NOMO-1 treated with dmso at 0.1 percent for 144 hours (cell line): ENCODE measurements around the gene PAIP2B.
"Not testable (repeated sequence)": the region's sequence is repeated elsewhere in the genome, so short reads cannot be mapped to it uniquely, and the experiment has no call there.

Experiments used
- DNase-seq: peaks from one replicate; lab custom pipeline; 2025; ENCODE audit not compliant: unreplicated experiment; lab: John Stamatoyannopoulos, UW

The PAIP2B gene

GRCh38 chr2:71220743-71221142 is 6.2 kb downstream of the PAIP2B start:
- DNase-seq: no peak

- DNase-seq: no peak
Measured at GRCh38 chr2:71216501-71216900, 10.4 kb downstream of the PAIP2B start.

GRCh38 chr2:71215447-71215846 is 11.5 kb downstream of the PAIP2B start:
- DNase-seq: no peak

GRCh38 chr2:71212336-71212735 is 14.6 kb downstream of the PAIP2B start:
- DNase-seq: no peak

- no peak for DNase-seq
Measured at GRCh38 chr2:71210292-71210691, 16.6 kb downstream of the PAIP2B start.

- DNase-seq: no peak
Measured at GRCh38 chr2:71208756-71209155, 18.1 kb downstream of the PAIP2B start.

- DNase-seq: no peak
Measured at GRCh38 chr2:71207601-71208000, 19.3 kb downstream of the PAIP2B start.

GRCh38 chr2:71206271-71206670 is 20.6 kb downstream of the PAIP2B start:
- no peak for DNase-seq

- no peak for DNase-seq
Measured at GRCh38 chr2:71191570-71191943, 35.3 kb downstream of the PAIP2B start.

- DNase-seq: no peak
Measured at GRCh38 chr2:71190656-71191569, 36.0 kb downstream of the PAIP2B start.

- DNase-seq: no peak
Measured at GRCh38 chr2:71187589-71187988, 39.3 kb downstream of the PAIP2B start.

- DNase-seq: no peak
Measured at GRCh38 chr2:71186973-71187372, 39.9 kb downstream of the PAIP2B start.

- DNase-seq: not testable (repeated sequence)
Measured at GRCh38 chr2:71183306-71184115, 43.4 kb downstream of the PAIP2B start.

GRCh38 chr2:71181316-71181715 is 45.6 kb downstream of the PAIP2B start:
- no peak for DNase-seq

GRCh38 chr2:71178836-71179235 is 48.1 kb downstream of the PAIP2B start:
- not testable (repeated sequence) for DNase-seq

- peak; percentile 34 for DNase-seq
Measured at GRCh38 chr2:71174207-71174606, 52.7 kb downstream of the PAIP2B start.

GRCh38 chr2:71173096-71173495 is 53.8 kb downstream of the PAIP2B start:
- DNase-seq: no peak

- no peak for DNase-seq
Measured at GRCh38 chr2:71166812-71167211, 60.1 kb downstream of the PAIP2B start.

- peak; percentile 4 for DNase-seq
Measured at GRCh38 chr2:71157124-71157793, 69.6 kb downstream of the PAIP2B start.

- no peak for DNase-seq
Measured at GRCh38 chr2:71156573-71156972, 70.3 kb downstream of the PAIP2B start.

- DNase-seq: no peak
Measured at GRCh38 chr2:71155846-71156245, 71.1 kb downstream of the PAIP2B start.
